ENCODE results near the gene THSD4. TPM values are rescaled to one million over a fixed set of nuclear protein-coding genes. Genes with fewer than 3 reads are reported as not detected.

The THSD4 gene
- total and polyA plus RNA-seq, 9 of the 15 experiments (the other 6 are each of a cell fraction or from before 2014, with no cell fraction given): 0.04 TPM; not detected in 5

DNA sequence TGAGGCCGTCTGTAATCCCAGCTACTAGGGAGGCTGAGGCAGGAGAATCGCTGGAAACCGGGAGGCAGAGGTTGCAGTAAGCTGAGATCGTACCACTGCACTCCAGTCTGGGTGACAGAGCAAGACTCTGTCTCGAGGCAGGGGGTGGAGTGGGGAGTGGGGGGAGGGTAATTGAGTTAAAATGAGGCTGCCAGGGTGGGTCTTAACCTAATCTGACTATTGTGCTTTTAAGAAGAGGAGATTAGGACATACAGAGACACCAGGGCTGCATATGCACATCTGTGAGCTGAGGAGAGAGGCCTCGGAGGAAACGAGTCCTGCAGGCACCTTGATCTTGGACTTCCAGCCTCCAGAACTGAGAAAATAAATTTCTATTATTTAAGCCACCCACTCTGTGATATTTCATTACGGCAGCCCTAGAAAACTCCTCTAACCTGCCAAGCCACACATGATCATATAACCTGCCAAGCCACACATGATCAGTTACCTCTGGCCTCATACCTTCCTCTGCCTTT, 197.0 kb downstream of the THSD4 start:
- H3K9me1 ChIP-seq (ENCODE audit: control insufficient read depth, insufficient read depth, low read length): no peaks in the 10 kb centered on the region
- H3K27me3 ChIP-seq (ENCODE audit: control insufficient read depth in 2 of 2, insufficient read depth in 2 of 2, low read length in 2 of 2): no peaks in the 10 kb centered on the region
- H3K4me2 ChIP-seq (ENCODE audit: insufficient read depth, low read length): no peak overlapping the region
- WGBS (ENCODE audit: insufficient coverage, low coverage, missing lambda C conversion rate): 10% methylated on average over 7 of the region's 8 CpGs
- H3K36me3 ChIP-seq (ENCODE audit: control insufficient read depth, insufficient read depth, low read length): no peaks in the 10 kb centered on the region
- intact Hi-C loops (cut with micrococcal nuclease) (no loop called here), in situ Hi-C loops (cut with MboI) (no loop called here)
- ChIA-PET CTCF (ENCODE audit: low intra/inter-chr PET ratio) (no interaction called here), POLR2A (no interaction called here)
- H3K9me3 ChIP-seq (replicated peaks; ENCODE audit: control insufficient read depth, insufficient read depth, low read depth, low read length): no peaks in the 10 kb centered on the region
- no peak overlapping the region for H3K9ac ChIP-seq (ENCODE audit: insufficient read depth in 1 of 2, low read depth in 2 of 2, low read length in 2 of 2)
- DNase-seq (ENCODE audit: extremely low read depth in 1 of 4, low spot score in 3 of 4) (no peak), ATAC-seq (no peak), FAIRE-seq (no peak)
- H4K20me1 ChIP-seq (replicated peaks; ENCODE audit: control insufficient read depth, insufficient read depth, low read length): no peaks in the 10 kb centered on the region
- no peaks in the 10 kb centered on the region for H3K4me1 ChIP-seq (replicated peaks in 1 of 2; ENCODE audit: control insufficient read depth in 2 of 2, insufficient read depth in 2 of 2, low read length in 2 of 2)
- no TSS peak for BruUV-seq (replicated peaks)
- no peak overlapping the region for H2AFZ ChIP-seq (ENCODE audit: low read depth, low read length)
- no peak overlapping the region for H3K4me3 ChIP-seq
- H3K79me2 ChIP-seq (ENCODE audit: control insufficient read depth, insufficient read depth, low read length): no peaks in the 10 kb centered on the region
- H3K27ac ChIP-seq (ENCODE audit: extremely low read depth, low read depth, low read length): no peak overlapping the region
- TF ChIP-seq ZBTB40 (IDR thresholded peaks at IDR 0.05): no peak
- TF ChIP-seq ZBTB40 (CRISPR knock-in tag; IDR thresholded peaks at IDR 0.05): no peak
- TF ChIP-seq ZNF507 (tag; conservative IDR thresholded peaks at IDR 0.05): no peak
- no peak for TF ChIP-seq HEY1 (CRISPR knock-in tag; IDR thresholded peaks at IDR 0.05; ENCODE audit: borderline replicate concordance)
- no peak for TF ChIP-seq SP2 (IDR thresholded peaks at IDR 0.05; ENCODE audit: extremely low read depth, low read depth, low read length, poor library complexity, severe bottlenecking)
- TF ChIP-seq, protein P1, sequence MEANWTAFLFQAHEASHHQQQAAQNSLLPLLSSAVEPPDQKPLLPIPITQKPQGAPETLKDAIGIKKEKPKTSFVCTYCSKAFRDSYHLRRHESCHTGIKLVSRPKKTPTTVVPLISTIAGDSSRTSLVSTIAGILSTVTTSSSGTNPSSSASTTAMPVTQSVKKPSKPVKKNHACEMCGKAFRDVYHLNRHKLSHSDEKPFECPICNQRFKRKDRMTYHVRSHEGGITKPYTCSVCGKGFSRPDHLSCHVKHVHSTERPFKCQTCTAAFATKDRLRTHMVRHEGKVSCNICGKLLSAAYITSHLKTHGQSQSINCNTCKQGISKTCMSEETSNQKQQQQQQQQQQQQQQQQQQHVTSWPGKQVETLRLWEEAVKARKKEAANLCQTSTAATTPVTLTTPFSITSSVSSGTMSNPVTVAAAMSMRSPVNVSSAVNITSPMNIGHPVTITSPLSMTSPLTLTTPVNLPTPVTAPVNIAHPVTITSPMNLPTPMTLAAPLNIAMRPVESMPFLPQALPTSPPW (CRISPR knock-in tag; IDR thresholded peaks at IDR 0.05): no peak
- no peak for TF ChIP-seq MIER1 (IDR thresholded peaks at IDR 0.05; ENCODE audit: low read depth)
- TF ChIP-seq, protein P2, sequence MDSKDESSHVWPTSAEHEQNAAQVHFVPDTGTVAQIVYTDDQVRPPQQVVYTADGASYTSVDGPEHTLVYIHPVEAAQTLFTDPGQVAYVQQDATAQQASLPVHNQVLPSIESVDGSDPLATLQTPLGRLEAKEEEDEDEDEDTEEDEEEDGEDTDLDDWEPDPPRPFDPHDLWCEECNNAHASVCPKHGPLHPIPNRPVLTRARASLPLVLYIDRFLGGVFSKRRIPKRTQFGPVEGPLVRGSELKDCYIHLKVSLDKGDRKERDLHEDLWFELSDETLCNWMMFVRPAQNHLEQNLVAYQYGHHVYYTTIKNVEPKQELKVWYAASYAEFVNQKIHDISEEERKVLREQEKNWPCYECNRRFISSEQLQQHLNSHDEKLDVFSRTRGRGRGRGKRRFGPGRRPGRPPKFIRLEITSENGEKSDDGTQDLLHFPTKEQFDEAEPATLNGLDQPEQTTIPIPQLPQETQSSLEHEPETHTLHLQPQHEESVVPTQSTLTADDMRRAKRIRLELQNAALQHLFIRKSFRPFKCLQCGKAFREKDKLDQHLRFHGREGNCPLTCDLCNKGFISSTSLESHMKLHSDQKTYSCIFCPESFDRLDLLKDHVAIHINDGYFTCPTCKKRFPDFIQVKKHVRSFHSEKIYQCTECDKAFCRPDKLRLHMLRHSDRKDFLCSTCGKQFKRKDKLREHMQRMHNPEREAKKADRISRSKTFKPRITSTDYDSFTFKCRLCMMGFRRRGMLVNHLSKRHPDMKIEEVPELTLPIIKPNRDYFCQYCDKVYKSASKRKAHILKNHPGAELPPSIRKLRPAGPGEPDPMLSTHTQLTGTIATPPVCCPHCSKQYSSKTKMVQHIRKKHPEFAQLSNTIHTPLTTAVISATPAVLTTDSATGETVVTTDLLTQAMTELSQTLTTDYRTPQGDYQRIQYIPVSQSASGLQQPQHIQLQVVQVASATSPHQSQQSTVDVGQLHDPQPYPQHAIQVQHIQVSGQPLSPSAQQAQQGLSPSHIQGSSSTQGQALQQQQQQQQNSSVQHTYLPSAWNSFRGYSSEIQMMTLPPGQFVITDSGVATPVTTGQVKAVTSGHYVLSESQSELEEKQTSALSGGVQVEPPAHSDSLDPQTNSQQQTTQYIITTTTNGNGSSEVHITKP (IDR thresholded peaks at IDR 0.05; ENCODE audit: partially characterized antibody): no peak
